ENCODE measurements around the gene WDR17.
"Not testable (repeated sequence)": the region's sequence is repeated elsewhere in the genome, so short reads cannot be mapped to it uniquely, and the experiment has no call there.

The WDR17 gene

GRCh38 chr4:176195184-176195978 is 129.7 kb downstream of the WDR17 start, which contains the start of gene SPATA4:
SPATA4 (minus strand) TSS chr4:176195585; CDS start chr4:176195562, 23 bp downstream.
- peak; percentile 92 for DNase-seq

- DNase-seq = peak; percentile 16
These were observed 132.8 kb downstream of the WDR17 start for GRCh38 chr4:176198316-176198903.

- no peak for DNase-seq
These were observed 139.7 kb downstream of the WDR17 start for GRCh38 chr4:176205299-176205698.

- no peak for DNase-seq
These were observed 142.2 kb downstream of the WDR17 start for GRCh38 chr4:176207839-176208238.

GRCh38 chr4:176209535-176209934 is 143.9 kb downstream of the WDR17 start:
- no peak for DNase-seq

- no peak for DNase-seq
These were observed 144.5 kb downstream of the WDR17 start for GRCh38 chr4:176210101-176210500.

- DNase-seq = no peak
These were observed 145.1 kb downstream of the WDR17 start for GRCh38 chr4:176210579-176211296.

GRCh38 chr4:176212351-176212750 is 146.7 kb downstream of the WDR17 start:
- not testable (repeated sequence) for DNase-seq

- DNase-seq = no peak
These were observed 151.9 kb downstream of the WDR17 start for GRCh38 chr4:176217510-176217909.

GRCh38 chr4:176222149-176222548 is 156.5 kb downstream of the WDR17 start:
- no peak for DNase-seq

- no peak for DNase-seq
These were observed 157.9 kb downstream of the WDR17 start for GRCh38 chr4:176223561-176223960.

- no peak for DNase-seq
These were observed 161.1 kb downstream of the WDR17 start for GRCh38 chr4:176226736-176227135.

- no peak for DNase-seq
These were observed 164.0 kb downstream of the WDR17 start for GRCh38 chr4:176229645-176230044.

Measured in NCI-H1436 (cell line).